H9 (cell line): ENCODE results near the gene VTA1. TPM values are rescaled to one million over a fixed set of nuclear protein-coding genes. Genes with fewer than 3 reads are reported as not detected.

Experiments used
- DNase-seq: peaks from one replicate; pipeline ENCODE4 v3.0.0-alpha.2; 2017
- H2AFZ ChIP-seq: one replicate; pipeline ENCODE4 v1.6.1; 2013; ENCODE audit warnings: mild to moderate bottlenecking, low read length, control low read depth, moderate library complexity
- H2AK5ac ChIP-seq: 2 replicates; pipeline ENCODE4 v1.6.1; 2013; ENCODE audit warnings: low read length, control low read depth, mixed read lengths; ENCODE audit not compliant: insufficient read length
- H2BK120ac ChIP-seq: one replicate; pipeline ENCODE4 v1.6.1; 2013; ENCODE audit warnings: low read depth, mild to moderate bottlenecking, low read length, control low read depth, inconsistent platforms; ENCODE audit not compliant: poor library complexity, severe bottlenecking
- H2BK12ac ChIP-seq: 2 replicates; pipeline ENCODE4 v1.6.1; 2013; ENCODE audit warnings: low read length, control low read depth, mixed read lengths, low read depth; ENCODE audit not compliant: insufficient read length
- H2BK15ac ChIP-seq: 2 replicates; pipeline ENCODE4 v1.6.1; 2013; ENCODE audit warnings: low read depth, low read length, control low read depth
- H2BK20ac ChIP-seq: one replicate; pipeline ENCODE4 v1.6.1; 2013; ENCODE audit warnings: low read depth, mild to moderate bottlenecking, low read length, control low read depth, inconsistent platforms; ENCODE audit not compliant: poor library complexity, severe bottlenecking
- H2BK5ac ChIP-seq: 2 replicates; pipeline ENCODE4 v1.6.1; 2013; ENCODE audit warnings: low read length, control low read depth, mixed read lengths; ENCODE audit not compliant: insufficient read length
- H3K14ac ChIP-seq: 2 replicates; pipeline ENCODE4 v1.6.1; 2013; ENCODE audit warnings: low read length, control low read depth; ENCODE audit not compliant: insufficient read depth
- H3K18ac ChIP-seq: 2 replicates; pipeline ENCODE4 v1.6.1; 2013; ENCODE audit warnings: low read depth, mild to moderate bottlenecking, mixed read lengths, low read length, control low read depth; ENCODE audit not compliant: insufficient read length
- H3K23ac ChIP-seq: 2 replicates; pipeline ENCODE4 v1.6.1; 2013; ENCODE audit warnings: low read length, control low read depth, mixed read lengths, low read depth; ENCODE audit not compliant: insufficient read length
- H3K23me2 ChIP-seq: 2 replicates; pipeline ENCODE4 v1.6.1; 2013; ENCODE audit warnings: low read depth, mild to moderate bottlenecking, mixed read lengths, low read length, control low read depth; ENCODE audit not compliant: insufficient read length, poor library complexity, severe bottlenecking
- H3K27ac ChIP-seq: 2 replicates; pipeline ENCODE4 v1.5.1; 2013; ENCODE audit warnings: low read length, control low read depth, mixed read lengths, low read depth; ENCODE audit not compliant: insufficient read length
- H3K27me3 ChIP-seq: 2 replicates; pipeline ENCODE4 v1.6.1; 2013; ENCODE audit warnings: low read length, control low read depth, inconsistent platforms; ENCODE audit not compliant: insufficient read depth
- H3K4ac ChIP-seq: 2 replicates; pipeline ENCODE4 v1.6.1; 2013; ENCODE audit warnings: low read depth, mild to moderate bottlenecking, control low read depth, inconsistent platforms, low read length, moderate library complexity
- H3K4me1 ChIP-seq: 2 replicates; pipeline ENCODE4 v1.6.1; 2013; ENCODE audit warnings: low read length, control low read depth, inconsistent platforms; ENCODE audit not compliant: insufficient read depth
- H3K4me2 ChIP-seq: 2 replicates; pipeline ENCODE4 v1.6.1; 2013; ENCODE audit warnings: low read length, control low read depth, mixed read lengths; ENCODE audit not compliant: insufficient read length, insufficient read depth
- H3K56ac ChIP-seq: 2 replicates; pipeline ENCODE4 v1.6.1; 2013; ENCODE audit warnings: low read depth, mild to moderate bottlenecking, mixed read lengths, low read length, control low read depth; ENCODE audit not compliant: insufficient read length
- H3K79me1 ChIP-seq: 2 replicates; pipeline ENCODE4 v1.6.1; 2013; ENCODE audit warnings: low read depth, mild to moderate bottlenecking, moderate library complexity, low read length, control low read depth, inconsistent platforms; ENCODE audit not compliant: insufficient read depth, poor library complexity, severe bottlenecking
- H3K79me2 ChIP-seq: 2 replicates; pipeline ENCODE4 v1.6.1; 2013; ENCODE audit warnings: low read length, control low read depth, inconsistent platforms; ENCODE audit not compliant: insufficient read depth
- H3K9ac ChIP-seq: 2 replicates; pipeline ENCODE4 v1.6.1; 2013; ENCODE audit warnings: low read length, control low read depth, mixed read lengths; ENCODE audit not compliant: insufficient read length; ENCODE audit errors: extremely low read depth
- H3K9me3 ChIP-seq: one replicate; pipeline ENCODE4 v1.6.1; 2013; ENCODE audit warnings: low read depth, low read length, inconsistent platforms; ENCODE audit not compliant: control insufficient read depth
- H3T11ph ChIP-seq: one replicate; pipeline ENCODE4 v1.6.1; 2013; ENCODE audit warnings: mild to moderate bottlenecking, low read length, control low read depth, inconsistent platforms
- H4K20me1 ChIP-seq: one replicate; pipeline ENCODE4 v1.6.1; 2013; ENCODE audit not compliant: control insufficient read depth, insufficient read length, insufficient read depth
- H4K5ac ChIP-seq: 2 replicates; pipeline ENCODE4 v1.6.1; 2013; ENCODE audit warnings: low read depth, mild to moderate bottlenecking, mixed read lengths, low read length, control low read depth; ENCODE audit not compliant: insufficient read length
- H4K8ac ChIP-seq: replicated peaks from 2 replicates; pipeline ENCODE4 v1.6.1; 2013; ENCODE audit warnings: low read length, control low read depth, mixed read lengths, low read depth; ENCODE audit not compliant: insufficient read length
- H4K91ac ChIP-seq: 2 replicates; pipeline ENCODE4 v1.6.1; 2013; ENCODE audit warnings: low read depth, mild to moderate bottlenecking, moderate library complexity, mixed read lengths, low read length, control low read depth; ENCODE audit not compliant: insufficient read length
- H3K27ac Mint-ChIP-seq, 3 experiments: 2 replicates in 2 of 3; 3 replicates in 1 of 3; pipeline ENCODE4 v1.8.0; 2020 to 2021; ENCODE audit warnings: mixed read lengths in 3 of 3, mild to moderate bottlenecking in 1 of 3, moderate library complexity in 1 of 3
- H3K27me3 Mint-ChIP-seq: 2 replicates; pipeline ENCODE4 v1.8.0; 2021; ENCODE audit warnings: low read depth, mild to moderate bottlenecking, moderate library complexity, mixed read lengths
- H3K36me3 Mint-ChIP-seq, 3 experiments: 2 replicates in 2 of 3; 3 replicates in 1 of 3; pipeline ENCODE4 v1.8.0; 2020 to 2021; ENCODE audit warnings: low read depth in 3 of 3, mixed read lengths in 3 of 3; ENCODE audit not compliant: insufficient read depth in 1 of 3
- H3K4me1 Mint-ChIP-seq, 2 experiments: 2 replicates each; pipeline ENCODE4 v1.8.0; 2020; ENCODE audit warnings: mixed read lengths in 2 of 2
- H3K4me3 Mint-ChIP-seq, 2 experiments: 2 replicates in 1 of 2; 3 replicates in 1 of 2; pipeline ENCODE4 v1.8.0; 2020 to 2021; ENCODE audit warnings: mild to moderate bottlenecking in 2 of 2, mixed read lengths in 2 of 2, moderate library complexity in 1 of 2
- H3K9me3 Mint-ChIP-seq, 2 experiments: 2 replicates in 1 of 2; 3 replicates in 1 of 2; pipeline ENCODE4 v1.8.0; 2020; ENCODE audit warnings: mild to moderate bottlenecking in 2 of 2, mixed read lengths in 2 of 2, moderate library complexity in 1 of 2
- WGBS: extraction: QIAGEN DNeasy Blood & Tissue Kit; methylation state at CpG from one replicate; pipeline ENCODE4 v1.1.7; 2013; ENCODE audit warnings: missing lambda C conversion rate, low lambda C conversion rate, mixed read lengths; ENCODE audit not compliant: insufficient read length; ENCODE audit errors: extremely low coverage; 5-methylcytosine and 5-hydroxymethylcytosine counted together
- total RNA-seq: library from RNA; stranded (reverse); gene quantifications from 2 replicates; pipeline ENCODE4 v1.2.1, GENCODE V29; 2021
- TF ChIP-seq, protein P1 (sequence below): fragments of 200-600 bp; sonication (generic); conservative IDR thresholded peaks from 3 replicates; pipeline ENCODE4 v1.8.0; 2021; ENCODE audit warnings: antibody characterized with exemption, mild to moderate bottlenecking

The VTA1 gene
- total RNA-seq, 1 experiment from 2014 or later: 63.1 TPM

DNA sequence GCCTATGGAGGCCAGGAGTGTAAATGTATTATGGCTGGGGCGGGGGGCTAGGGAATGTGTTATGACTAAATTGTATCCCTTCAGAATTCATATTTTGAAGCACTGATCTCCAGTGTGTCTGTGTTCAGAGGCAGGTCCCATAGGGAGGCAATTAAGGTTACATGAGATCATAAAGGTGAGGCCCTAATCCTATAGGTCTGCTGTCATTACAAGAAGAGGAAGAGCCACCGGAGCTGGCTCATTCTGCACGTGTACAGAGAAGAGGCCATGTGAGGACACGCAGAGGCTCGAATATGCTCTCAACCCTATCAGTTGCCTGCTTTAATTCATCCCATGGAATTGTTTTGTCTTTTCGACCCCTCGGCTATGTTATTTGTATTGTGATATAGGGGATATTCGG is 76.9 kb downstream of the VTA1 start:
- no peak overlapping the region for H2BK20ac ChIP-seq
- H4K8ac ChIP-seq: no peak overlapping the region
- H2BK15ac ChIP-seq: no peak overlapping the region
- H2AFZ ChIP-seq: no peak overlapping the region
- no peak overlapping the region for H3K27ac ChIP-seq
- no peaks in the 10 kb centered on the region for H3K4me1 ChIP-seq
- no peak overlapping the region for H3K56ac ChIP-seq
- no peak overlapping the region for H3K18ac ChIP-seq
- no peaks in the 10 kb centered on the region for H3K23me2 ChIP-seq
- Mint-ChIP-seq H3K27ac (no peak overlapping the region), H3K27me3 (no peaks in the 10 kb centered on the region), H3K4me3 (no peak overlapping the region), H3K9me3 (peaks cover 0 to 9% of the 10 kb centered on the region in 2 experiments; a peak in 4 of 5 replicates), H3K36me3 (peaks cover 0 to 5% (median 0%) of the 10 kb centered on the region in 3 experiments; a peak in 2 of 7 replicates), H3K4me1 (no peaks in the 10 kb centered on the region)
- H4K91ac ChIP-seq: no peak overlapping the region
- no peaks in the 10 kb centered on the region for H3K9me3 ChIP-seq
- DNase-seq: no peak
- H3K79me2 ChIP-seq: no peaks in the 10 kb centered on the region
- H3T11ph ChIP-seq: no peak overlapping the region
- H3K14ac ChIP-seq: no peak overlapping the region
- no peaks in the 10 kb centered on the region for H4K20me1 ChIP-seq
- H2BK5ac ChIP-seq: no peak overlapping the region
- WGBS: no CpG with 5 or more reads among the region's 8 CpGs
- no peak overlapping the region for H2BK120ac ChIP-seq
- H3K79me1 ChIP-seq: no peaks in the 10 kb centered on the region
- H3K4ac ChIP-seq: no peak overlapping the region
- H4K5ac ChIP-seq: no peak overlapping the region
- no peak overlapping the region for H3K23ac ChIP-seq
- H2BK12ac ChIP-seq: no peak overlapping the region
- TF ChIP-seq, protein P1, sequence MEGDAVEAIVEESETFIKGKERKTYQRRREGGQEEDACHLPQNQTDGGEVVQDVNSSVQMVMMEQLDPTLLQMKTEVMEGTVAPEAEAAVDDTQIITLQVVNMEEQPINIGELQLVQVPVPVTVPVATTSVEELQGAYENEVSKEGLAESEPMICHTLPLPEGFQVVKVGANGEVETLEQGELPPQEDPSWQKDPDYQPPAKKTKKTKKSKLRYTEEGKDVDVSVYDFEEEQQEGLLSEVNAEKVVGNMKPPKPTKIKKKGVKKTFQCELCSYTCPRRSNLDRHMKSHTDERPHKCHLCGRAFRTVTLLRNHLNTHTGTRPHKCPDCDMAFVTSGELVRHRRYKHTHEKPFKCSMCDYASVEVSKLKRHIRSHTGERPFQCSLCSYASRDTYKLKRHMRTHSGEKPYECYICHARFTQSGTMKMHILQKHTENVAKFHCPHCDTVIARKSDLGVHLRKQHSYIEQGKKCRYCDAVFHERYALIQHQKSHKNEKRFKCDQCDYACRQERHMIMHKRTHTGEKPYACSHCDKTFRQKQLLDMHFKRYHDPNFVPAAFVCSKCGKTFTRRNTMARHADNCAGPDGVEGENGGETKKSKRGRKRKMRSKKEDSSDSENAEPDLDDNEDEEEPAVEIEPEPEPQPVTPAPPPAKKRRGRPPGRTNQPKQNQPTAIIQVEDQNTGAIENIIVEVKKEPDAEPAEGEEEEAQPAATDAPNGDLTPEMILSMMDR: no peak
- H3K4me2 ChIP-seq: no peak overlapping the region
- H2AK5ac ChIP-seq: no peak overlapping the region
- no peaks in the 10 kb centered on the region for H3K27me3 ChIP-seq
- H3K9ac ChIP-seq: no peak overlapping the region
